OCI-LY7 (cell line): ENCODE measurements around the gene AUTS2.

ENCODE experiments used
- EZH2phosphoT487 ChIP-seq: fragments of 200-600 bp; sonication (generic); IDR thresholded peaks from 2 replicates; pipeline ENCODE4 v1.6.1; 2018; ENCODE audit warnings: low read depth, borderline replicate concordance, mild to moderate bottlenecking, mixed run types, antibody characterized with exemption, low read length, moderate library complexity, mixed read lengths
- TF ChIP-seq, protein P1 (sequence below): fragments of 200-600 bp; sonication (generic); conservative IDR thresholded peaks from 2 replicates; pipeline ENCODE4 v1.5.1; 2014; ENCODE audit warnings: mild to moderate bottlenecking, antibody characterized with exemption, low read length, moderate library complexity, mixed read lengths

DNA sequence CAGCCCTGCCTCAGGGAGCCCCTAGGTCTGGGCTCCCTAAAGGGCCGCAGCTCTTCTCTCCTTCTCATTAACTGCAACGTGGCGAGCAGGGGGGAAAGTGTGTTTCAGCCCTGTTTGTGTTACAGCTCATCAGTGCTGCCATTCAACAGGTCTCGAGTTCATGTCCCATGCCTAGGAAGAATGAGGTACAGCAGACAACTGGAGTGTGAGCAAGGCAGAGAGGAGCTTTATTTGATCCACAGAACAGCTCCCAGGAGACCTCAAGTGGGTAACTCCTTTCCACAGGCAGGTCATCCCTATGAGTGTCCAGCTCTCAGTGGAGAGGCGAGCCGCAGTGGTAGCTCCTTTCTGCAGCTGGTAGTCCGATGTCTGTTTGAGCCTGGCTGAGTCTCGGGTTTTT is 313.1 kb downstream of the AUTS2 start:
- TF ChIP-seq, protein P1, sequence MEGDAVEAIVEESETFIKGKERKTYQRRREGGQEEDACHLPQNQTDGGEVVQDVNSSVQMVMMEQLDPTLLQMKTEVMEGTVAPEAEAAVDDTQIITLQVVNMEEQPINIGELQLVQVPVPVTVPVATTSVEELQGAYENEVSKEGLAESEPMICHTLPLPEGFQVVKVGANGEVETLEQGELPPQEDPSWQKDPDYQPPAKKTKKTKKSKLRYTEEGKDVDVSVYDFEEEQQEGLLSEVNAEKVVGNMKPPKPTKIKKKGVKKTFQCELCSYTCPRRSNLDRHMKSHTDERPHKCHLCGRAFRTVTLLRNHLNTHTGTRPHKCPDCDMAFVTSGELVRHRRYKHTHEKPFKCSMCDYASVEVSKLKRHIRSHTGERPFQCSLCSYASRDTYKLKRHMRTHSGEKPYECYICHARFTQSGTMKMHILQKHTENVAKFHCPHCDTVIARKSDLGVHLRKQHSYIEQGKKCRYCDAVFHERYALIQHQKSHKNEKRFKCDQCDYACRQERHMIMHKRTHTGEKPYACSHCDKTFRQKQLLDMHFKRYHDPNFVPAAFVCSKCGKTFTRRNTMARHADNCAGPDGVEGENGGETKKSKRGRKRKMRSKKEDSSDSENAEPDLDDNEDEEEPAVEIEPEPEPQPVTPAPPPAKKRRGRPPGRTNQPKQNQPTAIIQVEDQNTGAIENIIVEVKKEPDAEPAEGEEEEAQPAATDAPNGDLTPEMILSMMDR: no peak
- TF ChIP-seq EZH2phosphoT487: no peak
